ENCODE measurements around the gene ADAMTSL1.

ADAMTSL1 gene

GRCh38 chr9:18799428-18799827, 325.5 kb downstream of the ADAMTSL1 start:
- ATAC-seq (replicated peaks; ENCODE audit: extremely low read depth, poor library complexity, severe bottlenecking) (no peak), DNase-seq (ENCODE audit: low spot score in 2 of 2) (no peak)
- no peak overlapping the region for H3K4me3 Mint-ChIP-seq
- H3K36me3 Mint-ChIP-seq (ENCODE audit: insufficient read depth), result no peaks in the 10 kb centered on the region
- peaks cover 29% of the 10 kb centered on the region for H3K27me3 Mint-ChIP-seq
- no peak overlapping the region for H3K27ac Mint-ChIP-seq (ENCODE audit: low read depth)
- no peaks in the 10 kb centered on the region for H3K4me1 Mint-ChIP-seq
- H3K9me3 Mint-ChIP-seq, result no peaks in the 10 kb centered on the region

GRCh38 chr9:18800579-18800978, 326.6 kb downstream of the ADAMTSL1 start:
- ATAC-seq (replicated peaks; ENCODE audit: extremely low read depth, poor library complexity, severe bottlenecking), result no peak
- peaks cover 22% of the 10 kb centered on the region for H3K27me3 Mint-ChIP-seq
- H3K9me3 Mint-ChIP-seq, result no peaks in the 10 kb centered on the region
- no peaks in the 10 kb centered on the region for H3K4me1 Mint-ChIP-seq
- H3K4me3 Mint-ChIP-seq, result no peak overlapping the region
- no peak overlapping the region for H3K27ac Mint-ChIP-seq (ENCODE audit: low read depth)
- no peaks in the 10 kb centered on the region for H3K36me3 Mint-ChIP-seq (ENCODE audit: insufficient read depth)
- DNase-seq (ENCODE audit: low spot score in 2 of 2), result no peak

- no peak for DNase-seq (ENCODE audit: low spot score in 2 of 2)
- Mint-ChIP-seq H3K27ac (ENCODE audit: low read depth) (no peak overlapping the region), H3K9me3 (no peaks in the 10 kb centered on the region), H3K4me3 (no peak overlapping the region), H3K27me3 (peaks cover 19% of the 10 kb centered on the region), H3K4me1 (no peaks in the 10 kb centered on the region), H3K36me3 (ENCODE audit: insufficient read depth) (no peaks in the 10 kb centered on the region)
- no peak for ATAC-seq (replicated peaks; ENCODE audit: extremely low read depth, poor library complexity, severe bottlenecking)
Observed at GRCh38 chr9:18805386-18805785, 331.4 kb downstream of the ADAMTSL1 start.

- Mint-ChIP-seq H3K4me1 (no peaks in the 10 kb centered on the region), H3K4me3 (no peak overlapping the region), H3K27me3 (peaks cover 19% of the 10 kb centered on the region), H3K27ac (ENCODE audit: low read depth) (no peak overlapping the region), H3K9me3 (no peaks in the 10 kb centered on the region), H3K36me3 (ENCODE audit: insufficient read depth) (no peaks in the 10 kb centered on the region)
- DNase-seq (ENCODE audit: low spot score in 2 of 2) (no peak), ATAC-seq (replicated peaks; ENCODE audit: extremely low read depth, poor library complexity, severe bottlenecking) (no peak)
Observed at GRCh38 chr9:18806232-18807080, 332.5 kb downstream of the ADAMTSL1 start.

- Mint-ChIP-seq H3K4me1 (no peaks in the 10 kb centered on the region), H3K27me3 (peaks cover 25% of the 10 kb centered on the region), H3K9me3 (no peaks in the 10 kb centered on the region), H3K27ac (ENCODE audit: low read depth) (no peak overlapping the region), H3K36me3 (ENCODE audit: insufficient read depth) (no peaks in the 10 kb centered on the region), H3K4me3 (no peak overlapping the region)
- DNase-seq (ENCODE audit: low spot score in 2 of 2), result no peak
- no peak for ATAC-seq (replicated peaks; ENCODE audit: extremely low read depth, poor library complexity, severe bottlenecking)
Observed at GRCh38 chr9:18810581-18810980, 336.6 kb downstream of the ADAMTSL1 start.

GRCh38 chr9:18811171-18811570, 337.2 kb downstream of the ADAMTSL1 start:
- H3K36me3 Mint-ChIP-seq (ENCODE audit: insufficient read depth), result no peaks in the 10 kb centered on the region
- ATAC-seq (replicated peaks; ENCODE audit: extremely low read depth, poor library complexity, severe bottlenecking) (no peak), DNase-seq (ENCODE audit: low spot score in 2 of 2) (no peak)
- H3K4me1 Mint-ChIP-seq, result no peaks in the 10 kb centered on the region
- no peaks in the 10 kb centered on the region for H3K9me3 Mint-ChIP-seq
- no peak overlapping the region for H3K4me3 Mint-ChIP-seq
- H3K27me3 Mint-ChIP-seq, result peaks cover 19% of the 10 kb centered on the region
- no peak overlapping the region for H3K27ac Mint-ChIP-seq (ENCODE audit: low read depth)

- no peaks in the 10 kb centered on the region for H3K36me3 Mint-ChIP-seq (ENCODE audit: insufficient read depth)
- no peaks in the 10 kb centered on the region for H3K9me3 Mint-ChIP-seq
- peaks cover 12% of the 10 kb centered on the region for H3K27me3 Mint-ChIP-seq
- DNase-seq (ENCODE audit: low spot score in 2 of 2) (no peak), ATAC-seq (replicated peaks; ENCODE audit: extremely low read depth, poor library complexity, severe bottlenecking) (no peak)
- H3K4me1 Mint-ChIP-seq, result no peaks in the 10 kb centered on the region
- no peak overlapping the region for H3K4me3 Mint-ChIP-seq
- H3K27ac Mint-ChIP-seq (ENCODE audit: low read depth), result no peak overlapping the region
Observed at GRCh38 chr9:18819418-18819817, 345.5 kb downstream of the ADAMTSL1 start.

GRCh38 chr9:18820566-18821095, 346.7 kb downstream of the ADAMTSL1 start:
- Mint-ChIP-seq H3K27ac (ENCODE audit: low read depth) (no peak overlapping the region), H3K4me1 (peaks cover 1% of the 10 kb centered on the region), H3K36me3 (ENCODE audit: insufficient read depth) (no peaks in the 10 kb centered on the region), H3K4me3 (no peak overlapping the region), H3K9me3 (no peaks in the 10 kb centered on the region), H3K27me3 (peaks cover 7% of the 10 kb centered on the region)
- DNase-seq (ENCODE audit: low spot score in 2 of 2) (no peak), ATAC-seq (replicated peaks; ENCODE audit: extremely low read depth, poor library complexity, severe bottlenecking) (no peak)

GRCh38 chr9:18821788-18822187, 347.8 kb downstream of the ADAMTSL1 start:
- H3K36me3 Mint-ChIP-seq (ENCODE audit: insufficient read depth), result no peaks in the 10 kb centered on the region
- ATAC-seq (replicated peaks; ENCODE audit: extremely low read depth, poor library complexity, severe bottlenecking), result no peak
- H3K4me3 Mint-ChIP-seq, result no peak overlapping the region
- H3K9me3 Mint-ChIP-seq, result no peaks in the 10 kb centered on the region
- H3K4me1 Mint-ChIP-seq, result peaks cover 6% of the 10 kb centered on the region
- no peak overlapping the region for H3K27ac Mint-ChIP-seq (ENCODE audit: low read depth)
- peaks cover 7% of the 10 kb centered on the region for H3K27me3 Mint-ChIP-seq
- DNase-seq (ENCODE audit: low spot score in 2 of 2), result no peak

GRCh38 chr9:18822850-18823249, 348.9 kb downstream of the ADAMTSL1 start:
- ATAC-seq (replicated peaks; ENCODE audit: extremely low read depth, poor library complexity, severe bottlenecking), result no peak
- H3K27me3 Mint-ChIP-seq, result no peaks in the 10 kb centered on the region
- no peaks in the 10 kb centered on the region for H3K36me3 Mint-ChIP-seq (ENCODE audit: insufficient read depth)
- no peaks in the 10 kb centered on the region for H3K9me3 Mint-ChIP-seq
- peaks cover 6% of the 10 kb centered on the region for H3K4me1 Mint-ChIP-seq
- no peak for DNase-seq (ENCODE audit: low spot score in 2 of 2)
- no peak overlapping the region for H3K4me3 Mint-ChIP-seq
- no peak overlapping the region for H3K27ac Mint-ChIP-seq (ENCODE audit: low read depth)

- no peak overlapping the region for H3K27ac Mint-ChIP-seq (ENCODE audit: low read depth)
- peaks cover 6% of the 10 kb centered on the region for H3K4me1 Mint-ChIP-seq
- no peaks in the 10 kb centered on the region for H3K9me3 Mint-ChIP-seq
- H3K36me3 Mint-ChIP-seq (ENCODE audit: insufficient read depth), result no peaks in the 10 kb centered on the region
- no peak for ATAC-seq (replicated peaks; ENCODE audit: extremely low read depth, poor library complexity, severe bottlenecking)
- no peaks in the 10 kb centered on the region for H3K27me3 Mint-ChIP-seq
- DNase-seq (ENCODE audit: low spot score in 2 of 2), result no peak
- H3K4me3 Mint-ChIP-seq, result no peak overlapping the region
Observed at GRCh38 chr9:18824095-18824666, 350.2 kb downstream of the ADAMTSL1 start.

GRCh38 chr9:18825656-18826170, 351.8 kb downstream of the ADAMTSL1 start:
- Mint-ChIP-seq H3K4me3 (no peak overlapping the region), H3K36me3 (ENCODE audit: insufficient read depth) (no peaks in the 10 kb centered on the region), H3K27ac (ENCODE audit: low read depth) (no peak overlapping the region), H3K4me1 (peaks cover 6% of the 10 kb centered on the region), H3K27me3 (no peaks in the 10 kb centered on the region), H3K9me3 (no peaks in the 10 kb centered on the region)
- no peak for DNase-seq (ENCODE audit: low spot score in 2 of 2)
- no peak for ATAC-seq (replicated peaks; ENCODE audit: extremely low read depth, poor library complexity, severe bottlenecking)

GRCh38 chr9:18826248-18826647, 352.3 kb downstream of the ADAMTSL1 start:
- Mint-ChIP-seq H3K4me3 (no peak overlapping the region), H3K4me1 (peaks cover 6% of the 10 kb centered on the region), H3K36me3 (ENCODE audit: insufficient read depth) (no peaks in the 10 kb centered on the region), H3K27me3 (no peaks in the 10 kb centered on the region), H3K9me3 (no peaks in the 10 kb centered on the region), H3K27ac (ENCODE audit: low read depth) (no peak overlapping the region)
- DNase-seq (ENCODE audit: low spot score in 2 of 2), result no peak
- ATAC-seq (replicated peaks; ENCODE audit: extremely low read depth, poor library complexity, severe bottlenecking), result no peak
